Astrocyte of the spinal cord (primary cell): ENCODE results near the gene ANKH.

Source experiments
- DNase-seq: peaks from one replicate; pipeline ENCODE4 v3.0.0; 2011; ENCODE audit warnings: low read depth, low spot score
- H3K4me3 ChIP-seq: 2 replicates; pipeline ENCODE4 v1.5.1; 2011; ENCODE audit warnings: low read depth, mild to moderate bottlenecking, low read length, moderate library complexity
- in situ Hi-C: cut with HindIII; loops from 2 replicates; pipeline ENCODE4 v1.10.0; 2017; ENCODE audit warnings: low sequenced_read_pairs
- TF ChIP-seq, protein P1 (sequence below): IDR thresholded peaks from 2 replicates; pipeline ENCODE4 v1.5.1; 2012; ENCODE audit warnings: low read depth, mild to moderate bottlenecking, low read length, inconsistent platforms

Gene ANKH

DNA sequence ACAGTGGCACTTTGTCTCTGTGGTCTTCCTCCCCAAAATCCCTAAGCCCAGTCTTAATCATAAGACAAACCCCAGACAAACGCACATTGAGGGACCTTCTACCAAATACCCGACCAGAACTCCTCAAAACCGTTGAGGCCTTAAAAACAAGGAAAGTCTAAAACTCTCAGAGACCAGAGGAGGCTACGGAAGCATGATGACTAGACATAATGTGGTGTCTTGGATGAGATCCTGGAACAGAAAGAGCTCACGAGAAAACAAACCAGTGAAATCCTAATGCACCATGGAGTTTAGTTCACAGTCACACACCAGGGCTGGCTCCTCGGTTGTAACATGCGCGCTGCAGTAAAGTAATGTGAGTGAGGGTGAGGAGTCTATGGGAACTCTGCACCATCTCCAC, 148.7 kb downstream of the ANKH start:
- no peak overlapping the region for H3K4me3 ChIP-seq
- TF ChIP-seq, protein P1, sequence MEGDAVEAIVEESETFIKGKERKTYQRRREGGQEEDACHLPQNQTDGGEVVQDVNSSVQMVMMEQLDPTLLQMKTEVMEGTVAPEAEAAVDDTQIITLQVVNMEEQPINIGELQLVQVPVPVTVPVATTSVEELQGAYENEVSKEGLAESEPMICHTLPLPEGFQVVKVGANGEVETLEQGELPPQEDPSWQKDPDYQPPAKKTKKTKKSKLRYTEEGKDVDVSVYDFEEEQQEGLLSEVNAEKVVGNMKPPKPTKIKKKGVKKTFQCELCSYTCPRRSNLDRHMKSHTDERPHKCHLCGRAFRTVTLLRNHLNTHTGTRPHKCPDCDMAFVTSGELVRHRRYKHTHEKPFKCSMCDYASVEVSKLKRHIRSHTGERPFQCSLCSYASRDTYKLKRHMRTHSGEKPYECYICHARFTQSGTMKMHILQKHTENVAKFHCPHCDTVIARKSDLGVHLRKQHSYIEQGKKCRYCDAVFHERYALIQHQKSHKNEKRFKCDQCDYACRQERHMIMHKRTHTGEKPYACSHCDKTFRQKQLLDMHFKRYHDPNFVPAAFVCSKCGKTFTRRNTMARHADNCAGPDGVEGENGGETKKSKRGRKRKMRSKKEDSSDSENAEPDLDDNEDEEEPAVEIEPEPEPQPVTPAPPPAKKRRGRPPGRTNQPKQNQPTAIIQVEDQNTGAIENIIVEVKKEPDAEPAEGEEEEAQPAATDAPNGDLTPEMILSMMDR = no peak
- in situ Hi-C loops = no loop called here
- DNase-seq = no peak

DNA sequence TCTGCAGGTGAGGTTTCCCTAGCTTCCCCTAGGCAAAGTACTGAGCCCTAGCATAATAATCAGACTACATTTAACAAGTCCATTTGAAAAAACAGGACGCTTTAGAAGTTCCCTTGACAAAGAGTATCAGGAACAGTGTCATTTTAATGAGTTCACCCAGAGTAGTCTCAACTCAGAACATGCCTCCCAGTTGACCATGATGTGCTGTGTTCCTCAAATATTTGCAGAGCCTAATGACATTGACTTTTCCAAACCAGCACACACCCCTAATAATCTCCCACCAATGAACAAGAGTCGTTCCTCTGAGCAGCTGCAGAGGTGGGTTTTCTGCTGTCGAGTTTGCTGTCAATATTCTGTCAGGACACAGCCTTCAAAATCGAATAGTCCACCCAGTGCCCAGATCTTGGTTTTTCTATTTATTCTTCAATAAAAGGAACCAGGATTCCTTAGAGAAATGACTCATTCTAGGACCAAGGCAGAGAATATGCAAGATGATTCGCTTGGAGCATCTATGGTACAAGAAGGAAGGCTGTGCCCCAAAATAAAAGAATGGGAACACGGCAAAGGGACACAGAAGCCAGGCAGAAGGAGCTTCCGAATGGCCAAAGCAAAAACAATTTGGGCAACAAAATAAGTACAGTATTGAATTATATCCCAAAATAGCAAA, 149.5 kb downstream of the ANKH start:
- in situ Hi-C loops = no loop called here
- H3K4me3 ChIP-seq = no peak overlapping the region
- no peak for DNase-seq
- TF ChIP-seq, protein P1 = no peak

DNA sequence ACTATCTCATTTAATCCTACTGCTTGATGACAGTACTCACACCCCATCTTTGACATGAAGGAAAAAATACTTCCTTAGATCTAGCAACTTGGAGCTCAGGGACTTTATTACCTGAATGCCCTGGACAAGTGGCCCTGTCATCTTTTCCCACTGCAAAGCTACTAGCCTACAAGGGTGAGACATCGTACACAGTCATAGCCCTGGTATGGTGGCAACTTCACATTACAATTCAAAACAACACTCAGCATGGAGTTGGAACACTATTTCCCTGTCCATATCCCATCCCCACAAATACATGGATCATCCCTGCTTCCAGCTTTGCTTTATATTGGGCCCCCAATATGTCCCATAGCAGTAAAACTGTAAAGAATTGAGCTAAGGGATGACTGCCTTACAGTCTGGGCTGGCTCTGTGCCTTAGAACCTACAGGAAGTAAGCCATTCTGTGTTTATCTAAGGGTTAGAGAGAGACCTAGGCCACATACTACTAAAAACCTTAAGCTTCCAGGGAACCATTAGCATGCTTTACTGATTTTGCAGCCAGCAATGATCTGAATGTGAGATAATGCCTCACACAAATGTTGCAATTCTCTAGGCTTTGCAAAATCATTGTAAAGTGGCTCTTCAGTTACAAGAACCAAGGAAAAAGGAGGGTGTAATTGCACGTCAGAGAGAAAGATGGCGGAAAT, 151.2 kb downstream of the ANKH start:
- DNase-seq = peak; percentile 64
- H3K4me3 ChIP-seq = no peak overlapping the region
- TF ChIP-seq, protein P1 = no peak
- in situ Hi-C loops = no loop called here

DNA sequence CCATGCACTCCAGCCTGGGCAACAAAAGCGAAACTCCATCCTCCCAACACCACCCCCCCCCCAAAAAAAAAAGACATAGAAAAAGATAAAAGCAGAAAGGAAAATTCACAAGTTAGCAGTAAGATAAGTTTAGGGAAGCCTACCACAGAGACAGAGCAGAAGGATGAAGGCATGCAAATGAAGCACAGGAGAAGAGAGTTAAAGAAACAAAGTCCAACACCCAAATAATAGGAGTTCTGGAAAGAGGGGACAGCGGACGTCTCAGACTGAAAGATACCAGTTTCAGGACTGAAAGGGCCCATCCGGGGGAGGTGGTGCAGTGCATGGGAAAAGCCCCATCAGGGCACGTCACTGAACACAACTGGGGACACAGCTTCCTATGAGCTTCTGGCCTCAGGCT, 152.8 kb downstream of the ANKH start:
- DNase-seq = no peak
- in situ Hi-C loops = no loop called here
- TF ChIP-seq, protein P1 = no peak
- no peak overlapping the region for H3K4me3 ChIP-seq

DNA sequence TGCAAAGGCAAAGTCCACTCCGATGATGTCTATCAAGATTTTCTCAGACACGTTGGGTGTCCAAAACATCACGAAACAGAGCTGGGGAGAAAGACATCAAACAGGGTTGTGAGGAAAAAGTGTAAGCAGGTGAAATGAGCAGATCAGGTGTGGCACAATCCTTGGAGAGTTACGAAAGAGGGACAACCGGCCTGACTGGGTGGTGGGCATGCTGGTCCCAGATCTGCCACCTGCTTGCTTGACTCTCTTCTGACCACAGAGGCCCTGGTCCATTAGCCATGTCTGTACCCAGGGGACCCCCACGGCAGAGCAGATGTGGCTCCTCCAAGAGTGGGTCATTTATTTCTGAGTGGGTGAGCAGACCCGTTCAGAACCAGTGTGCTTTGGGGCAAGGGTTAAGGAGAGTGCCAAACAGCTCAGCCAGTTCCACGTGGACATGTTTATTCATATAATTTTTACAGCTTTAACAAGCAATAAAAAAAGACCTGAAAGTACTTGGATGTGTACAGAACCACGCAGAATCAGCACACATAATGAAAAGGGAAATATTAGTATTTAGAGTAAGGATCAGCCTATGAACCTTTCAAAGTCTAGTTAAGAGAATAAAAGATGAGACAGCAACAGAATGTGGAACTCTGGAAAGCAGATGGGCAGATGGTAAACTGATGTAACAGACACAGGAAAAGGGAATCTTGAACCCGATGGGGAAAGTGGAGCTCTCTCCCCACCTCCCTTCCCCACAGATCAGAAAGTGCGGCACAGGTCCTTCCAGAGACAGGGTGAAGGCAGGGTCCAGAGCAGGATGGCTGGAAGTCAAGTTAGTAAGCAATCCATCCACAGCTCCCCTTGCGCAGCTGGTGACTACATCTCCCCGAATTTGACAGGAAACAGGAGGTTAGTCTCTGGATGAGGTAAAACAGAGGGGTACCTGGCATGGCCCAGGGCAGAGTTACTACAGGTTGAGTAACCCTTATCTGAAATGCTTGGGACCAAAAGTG, 154.5 kb downstream of the ANKH start:
- TF ChIP-seq, protein P1 = no peak
- in situ Hi-C loops = no loop called here
- no peak for DNase-seq
- H3K4me3 ChIP-seq = no peak overlapping the region

DNA sequence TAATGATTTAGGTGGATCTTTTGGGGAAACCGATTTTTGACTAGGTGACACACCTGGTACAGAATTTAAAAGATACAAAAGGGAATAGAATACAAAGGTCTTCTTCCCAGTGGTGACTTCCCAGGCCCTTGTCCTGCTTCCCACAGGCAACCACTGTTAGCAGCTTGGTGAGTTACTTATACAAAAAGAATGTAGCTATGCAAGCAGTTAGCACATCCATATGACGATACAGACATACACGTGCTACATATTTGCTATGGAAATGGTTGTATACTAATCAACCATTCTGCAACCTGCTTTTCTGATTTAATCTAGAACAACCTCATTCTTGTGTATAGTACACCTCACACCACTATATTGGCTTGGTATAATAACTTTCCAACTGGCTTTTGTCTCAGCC, 156.1 kb downstream of the ANKH start:
- no peak overlapping the region for H3K4me3 ChIP-seq
- in situ Hi-C loops = no loop called here
- no peak for DNase-seq
- TF ChIP-seq, protein P1 = no peak
